ENCODE measurements around the gene TRIM39. TPM values are rescaled to one million over a fixed set of nuclear protein-coding genes. Genes with fewer than 3 reads are reported as not detected.

The TRIM39 gene
- total RNA-seq, 1 experiment from 2014 or later, result 24.9 TPM

DNA sequence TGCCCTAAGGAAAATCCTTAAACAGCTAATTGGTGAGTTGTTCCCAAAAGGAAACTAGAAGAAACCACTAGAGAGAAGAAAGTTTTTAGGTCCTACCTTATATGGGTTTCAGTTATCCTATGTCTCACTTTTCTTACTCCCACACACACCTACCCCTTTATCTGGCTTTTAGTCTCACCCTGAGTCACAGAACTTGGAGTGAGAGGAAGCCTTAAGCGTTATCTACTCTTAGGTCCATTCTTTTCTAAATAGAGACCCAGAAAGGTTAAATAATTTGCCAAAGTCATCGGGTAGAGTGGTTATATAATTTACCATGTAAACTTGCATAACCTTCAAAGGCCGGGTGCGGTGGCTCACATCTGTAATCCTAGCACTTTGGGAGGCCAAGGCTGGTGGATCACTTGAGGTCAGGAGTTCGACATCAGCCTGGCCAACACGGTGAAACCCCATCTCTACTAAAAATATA is 13.9 kb downstream of the TRIM39 start (continued):
- TF ChIP-seq, protein P1, sequence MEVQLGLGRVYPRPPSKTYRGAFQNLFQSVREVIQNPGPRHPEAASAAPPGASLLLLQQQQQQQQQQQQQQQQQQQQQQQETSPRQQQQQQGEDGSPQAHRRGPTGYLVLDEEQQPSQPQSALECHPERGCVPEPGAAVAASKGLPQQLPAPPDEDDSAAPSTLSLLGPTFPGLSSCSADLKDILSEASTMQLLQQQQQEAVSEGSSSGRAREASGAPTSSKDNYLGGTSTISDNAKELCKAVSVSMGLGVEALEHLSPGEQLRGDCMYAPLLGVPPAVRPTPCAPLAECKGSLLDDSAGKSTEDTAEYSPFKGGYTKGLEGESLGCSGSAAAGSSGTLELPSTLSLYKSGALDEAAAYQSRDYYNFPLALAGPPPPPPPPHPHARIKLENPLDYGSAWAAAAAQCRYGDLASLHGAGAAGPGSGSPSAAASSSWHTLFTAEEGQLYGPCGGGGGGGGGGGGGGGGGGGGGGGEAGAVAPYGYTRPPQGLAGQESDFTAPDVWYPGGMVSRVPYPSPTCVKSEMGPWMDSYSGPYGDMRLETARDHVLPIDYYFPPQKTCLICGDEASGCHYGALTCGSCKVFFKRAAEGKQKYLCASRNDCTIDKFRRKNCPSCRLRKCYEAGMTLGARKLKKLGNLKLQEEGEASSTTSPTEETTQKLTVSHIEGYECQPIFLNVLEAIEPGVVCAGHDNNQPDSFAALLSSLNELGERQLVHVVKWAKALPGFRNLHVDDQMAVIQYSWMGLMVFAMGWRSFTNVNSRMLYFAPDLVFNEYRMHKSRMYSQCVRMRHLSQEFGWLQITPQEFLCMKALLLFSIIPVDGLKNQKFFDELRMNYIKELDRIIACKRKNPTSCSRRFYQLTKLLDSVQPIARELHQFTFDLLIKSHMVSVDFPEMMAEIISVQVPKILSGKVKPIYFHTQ (CRISPR knock-in tag; IDR thresholded peaks at IDR 0.05), result no peak
- TF ChIP-seq NFATC4 (CRISPR knock-in tag; IDR thresholded peaks at IDR 0.05) (no peak), SOX15 (CRISPR knock-in tag; IDR thresholded peaks at IDR 0.05) (no peak)

DNA sequence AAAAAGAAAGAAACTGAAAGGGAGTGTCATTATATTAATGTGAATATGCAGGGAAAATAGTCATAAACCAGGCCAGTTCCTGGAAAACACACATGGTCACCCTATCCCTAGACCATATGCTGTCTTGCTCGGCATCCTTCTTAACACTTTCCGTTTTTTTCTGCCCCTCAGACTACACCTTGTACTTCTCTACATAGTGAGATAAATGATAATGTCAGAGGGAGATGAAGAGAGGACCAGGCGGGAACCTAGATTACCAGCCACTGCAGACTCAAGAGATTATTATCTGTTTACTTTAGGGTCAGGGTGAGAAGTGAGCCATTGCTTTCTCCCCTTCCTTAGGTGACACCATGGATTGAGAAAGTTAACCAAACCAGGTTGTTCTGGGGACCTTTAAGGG is 14.5 kb downstream of the TRIM39 start:
- Mint-ChIP-seq H3K4me1 (peaks cover 9% of the 10 kb centered on the region), H3K9me3 (no peaks in the 10 kb centered on the region), H3K4me3 (no peak overlapping the region), H3K27me3 (ENCODE audit: low read depth) (no peaks in the 10 kb centered on the region), H3K27ac (no peak overlapping the region), H3K36me3 (peaks cover 46% of the 10 kb centered on the region)
- CTCF ChIA-PET, result no interaction called here
- DNase-seq (ENCODE audit: low spot score) (no peak), ATAC-seq (no peak)
- TF ChIP-seq, protein P2, sequence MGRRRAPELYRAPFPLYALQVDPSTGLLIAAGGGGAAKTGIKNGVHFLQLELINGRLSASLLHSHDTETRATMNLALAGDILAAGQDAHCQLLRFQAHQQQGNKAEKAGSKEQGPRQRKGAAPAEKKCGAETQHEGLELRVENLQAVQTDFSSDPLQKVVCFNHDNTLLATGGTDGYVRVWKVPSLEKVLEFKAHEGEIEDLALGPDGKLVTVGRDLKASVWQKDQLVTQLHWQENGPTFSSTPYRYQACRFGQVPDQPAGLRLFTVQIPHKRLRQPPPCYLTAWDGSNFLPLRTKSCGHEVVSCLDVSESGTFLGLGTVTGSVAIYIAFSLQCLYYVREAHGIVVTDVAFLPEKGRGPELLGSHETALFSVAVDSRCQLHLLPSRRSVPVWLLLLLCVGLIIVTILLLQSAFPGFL (CRISPR knock-in tag; IDR thresholded peaks at IDR 0.05; ENCODE audit: borderline replicate concordance), result no peak
- TF ChIP-seq NR1H2 (CRISPR knock-in tag; IDR thresholded peaks at IDR 0.05), result no peak
- TF ChIP-seq, protein P1 (CRISPR knock-in tag; IDR thresholded peaks at IDR 0.05), result no peak
- no peak for TF ChIP-seq RORB (CRISPR knock-in tag; IDR thresholded peaks at IDR 0.05)
- TF ChIP-seq, protein P3, sequence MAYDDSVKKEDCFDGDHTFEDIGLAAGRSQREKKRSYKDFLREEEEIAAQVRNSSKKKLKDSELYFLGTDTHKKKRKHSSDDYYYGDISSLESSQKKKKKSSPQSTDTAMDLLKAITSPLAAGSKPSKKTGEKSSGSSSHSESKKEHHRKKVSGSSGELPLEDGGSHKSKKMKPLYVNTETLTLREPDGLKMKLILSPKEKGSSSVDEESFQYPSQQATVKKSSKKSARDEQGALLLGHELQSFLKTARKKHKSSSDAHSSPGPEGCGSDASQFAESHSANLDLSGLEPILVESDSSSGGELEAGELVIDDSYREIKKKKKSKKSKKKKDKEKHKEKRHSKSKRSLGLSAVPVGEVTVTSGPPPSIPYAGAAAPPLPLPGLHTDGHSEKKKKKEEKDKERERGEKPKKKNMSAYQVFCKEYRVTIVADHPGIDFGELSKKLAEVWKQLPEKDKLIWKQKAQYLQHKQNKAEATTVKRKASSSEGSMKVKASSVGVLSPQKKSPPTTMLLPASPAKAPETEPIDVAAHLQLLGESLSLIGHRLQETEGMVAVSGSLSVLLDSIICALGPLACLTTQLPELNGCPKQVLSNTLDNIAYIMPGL (CRISPR knock-in tag; IDR thresholded peaks at IDR 0.05), result no peak
- TF ChIP-seq, protein P4, sequence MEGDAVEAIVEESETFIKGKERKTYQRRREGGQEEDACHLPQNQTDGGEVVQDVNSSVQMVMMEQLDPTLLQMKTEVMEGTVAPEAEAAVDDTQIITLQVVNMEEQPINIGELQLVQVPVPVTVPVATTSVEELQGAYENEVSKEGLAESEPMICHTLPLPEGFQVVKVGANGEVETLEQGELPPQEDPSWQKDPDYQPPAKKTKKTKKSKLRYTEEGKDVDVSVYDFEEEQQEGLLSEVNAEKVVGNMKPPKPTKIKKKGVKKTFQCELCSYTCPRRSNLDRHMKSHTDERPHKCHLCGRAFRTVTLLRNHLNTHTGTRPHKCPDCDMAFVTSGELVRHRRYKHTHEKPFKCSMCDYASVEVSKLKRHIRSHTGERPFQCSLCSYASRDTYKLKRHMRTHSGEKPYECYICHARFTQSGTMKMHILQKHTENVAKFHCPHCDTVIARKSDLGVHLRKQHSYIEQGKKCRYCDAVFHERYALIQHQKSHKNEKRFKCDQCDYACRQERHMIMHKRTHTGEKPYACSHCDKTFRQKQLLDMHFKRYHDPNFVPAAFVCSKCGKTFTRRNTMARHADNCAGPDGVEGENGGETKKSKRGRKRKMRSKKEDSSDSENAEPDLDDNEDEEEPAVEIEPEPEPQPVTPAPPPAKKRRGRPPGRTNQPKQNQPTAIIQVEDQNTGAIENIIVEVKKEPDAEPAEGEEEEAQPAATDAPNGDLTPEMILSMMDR (IDR thresholded peaks at IDR 0.05), result no peak
- POLR2A ChIA-PET, result no interaction called here

DNA sequence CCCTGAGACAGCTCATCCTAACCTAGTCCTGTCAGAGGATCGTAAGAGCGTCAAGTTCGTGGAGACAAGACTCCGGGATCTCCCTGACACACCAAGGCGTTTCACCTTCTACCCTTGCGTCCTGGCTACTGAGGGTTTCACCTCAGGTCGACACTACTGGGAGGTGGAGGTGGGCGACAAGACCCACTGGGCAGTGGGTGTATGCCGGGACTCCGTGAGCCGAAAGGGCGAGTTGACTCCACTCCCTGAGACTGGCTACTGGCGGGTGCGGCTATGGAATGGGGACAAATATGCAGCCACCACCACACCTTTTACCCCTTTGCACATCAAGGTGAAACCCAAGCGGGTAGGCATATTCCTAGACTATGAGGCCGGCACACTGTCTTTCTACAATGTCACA is 15.0 kb downstream of the TRIM39 start:
- Mint-ChIP-seq H3K27me3 (ENCODE audit: low read depth) (no peaks in the 10 kb centered on the region), H3K9me3 (no peaks in the 10 kb centered on the region), H3K4me1 (peaks cover 9% of the 10 kb centered on the region), H3K36me3 (peaks cover 46% of the 10 kb centered on the region), H3K27ac (no peak overlapping the region), H3K4me3 (no peak overlapping the region)
- POLR2A ChIA-PET, result no interaction called here
- DNase-seq (ENCODE audit: low spot score), result no peak
- no peak for ATAC-seq
- CTCF ChIA-PET, result no interaction called here
- TF ChIP-seq ZNF396 (CRISPR knock-in tag; IDR thresholded peaks at IDR 0.05; ENCODE audit: borderline replicate concordance) (no peak), FOXP1 (CRISPR knock-in tag; IDR thresholded peaks at IDR 0.05; ENCODE audit: borderline replicate concordance) (no peak), ATF1 (CRISPR knock-in tag; IDR thresholded peaks at IDR 0.05) (no peak), NR2C2 (CRISPR knock-in tag; IDR thresholded peaks at IDR 0.05) (no peak), NFE2L1 (CRISPR knock-in tag; IDR thresholded peaks at IDR 0.05) (no peak), FOXJ3 (CRISPR knock-in tag; IDR thresholded peaks at IDR 0.05; ENCODE audit: borderline replicate concordance) (no peak), ZNF219 (CRISPR knock-in tag; IDR thresholded peaks at IDR 0.05; ENCODE audit: borderline replicate concordance) (no peak), CREB1 (CRISPR knock-in tag; IDR thresholded peaks at IDR 0.05) (no peak), ESRRA (CRISPR knock-in tag; IDR thresholded peaks at IDR 0.05; ENCODE audit: borderline replicate concordance) (no peak), ETV6 (CRISPR knock-in tag; IDR thresholded peaks at IDR 0.05) (no peak)
- TF ChIP-seq, protein P5, sequence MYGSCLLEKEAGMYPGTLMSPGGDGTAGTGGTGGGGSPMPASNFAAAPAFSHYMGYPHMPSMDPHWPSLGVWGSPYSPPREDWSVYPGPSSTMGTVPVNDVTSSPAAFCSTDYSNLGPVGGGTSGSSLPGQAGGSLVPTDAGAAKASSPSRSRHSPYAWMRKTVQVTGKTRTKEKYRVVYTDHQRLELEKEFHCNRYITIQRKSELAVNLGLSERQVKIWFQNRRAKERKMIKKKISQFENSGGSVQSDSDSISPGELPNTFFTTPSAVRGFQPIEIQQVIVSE (CRISPR knock-in tag; IDR thresholded peaks at IDR 0.05; ENCODE audit: borderline replicate concordance), result no peak
- TF ChIP-seq, protein P6, sequence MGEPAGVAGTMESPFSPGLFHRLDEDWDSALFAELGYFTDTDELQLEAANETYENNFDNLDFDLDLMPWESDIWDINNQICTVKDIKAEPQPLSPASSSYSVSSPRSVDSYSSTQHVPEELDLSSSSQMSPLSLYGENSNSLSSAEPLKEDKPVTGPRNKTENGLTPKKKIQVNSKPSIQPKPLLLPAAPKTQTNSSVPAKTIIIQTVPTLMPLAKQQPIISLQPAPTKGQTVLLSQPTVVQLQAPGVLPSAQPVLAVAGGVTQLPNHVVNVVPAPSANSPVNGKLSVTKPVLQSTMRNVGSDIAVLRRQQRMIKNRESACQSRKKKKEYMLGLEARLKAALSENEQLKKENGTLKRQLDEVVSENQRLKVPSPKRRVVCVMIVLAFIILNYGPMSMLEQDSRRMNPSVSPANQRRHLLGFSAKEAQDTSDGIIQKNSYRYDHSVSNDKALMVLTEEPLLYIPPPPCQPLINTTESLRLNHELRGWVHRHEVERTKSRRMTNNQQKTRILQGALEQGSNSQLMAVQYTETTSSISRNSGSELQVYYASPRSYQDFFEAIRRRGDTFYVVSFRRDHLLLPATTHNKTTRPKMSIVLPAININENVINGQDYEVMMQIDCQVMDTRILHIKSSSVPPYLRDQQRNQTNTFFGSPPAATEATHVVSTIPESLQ (CRISPR knock-in tag; IDR thresholded peaks at IDR 0.05), result no peak
